Neural progenitor cell (in vitro differentiated cells): Measurements from ENCODE around the gene PITPNM3.

Source experiments
- CTCF ChIP-seq: fragments of 200-600 bp; sonication (generic); IDR thresholded peaks from 2 replicates; pipeline ENCODE4 v1.5.1; 2017; ENCODE audit warnings: antibody characterized with exemption, mild to moderate bottlenecking
- EZH2 ChIP-seq: fragments of 200-600 bp; sonication (generic); IDR thresholded peaks from 2 replicates; pipeline ENCODE4 v1.6.1; 2017; ENCODE audit warnings: antibody characterized with exemption, mild to moderate bottlenecking, moderate library complexity
- EZH2phosphoT487 ChIP-seq: fragments of 200-600 bp; sonication (generic); IDR thresholded peaks from 2 replicates; pipeline ENCODE4 v1.6.1; 2017; ENCODE audit warnings: antibody characterized with exemption

GRCh38 chr17:6488008-6488539, 68.3 kb downstream of the PITPNM3 start:
- TF ChIP-seq CTCF (no peak), EZH2 (no peak), EZH2phosphoT487 (no peak)
